Heart left ventricle (tissue), 13 donors: ENCODE data around the gene TRMT1.

Experiments
- CTCF ChIP-seq, 12 donors: fragments of 200-600 bp; sonication (generic) in 4 of 12; IDR thresholded peaks; one replicate each; pipeline versions ENCODE4 v1.5.0 to v1.8.0; 2018 to 2022; ENCODE audit warnings: antibody characterized with exemption in 12 of 12, mild to moderate bottlenecking in 5 of 12
- POLR2A ChIP-seq, 2 donors: fragments of 450-650 bp; IDR thresholded peaks; one replicate each; pipeline ENCODE4 v1.6.1; 2017; ENCODE audit warnings: antibody characterized with exemption in 2 of 2, mild to moderate bottlenecking in 2 of 2, moderate library complexity in 2 of 2
- donor health status: ischemic (EF 13 %, LVEDD 7.1; RV severe dilation, severe dysfunction).
- donor health status: DM: no; HTN: yes; CAD: no.
- donor health status: DM: no; HTN: no; CAD: no.
- donor health status: ischemic (EF 25% LVEDD 6.9; RV normal size, moderate dysfunction).
- donor health status: ischemic (EF 25% LVEDD 5.7; RV mildly dilated, moderate dysfunction).
- donor health status: ischemic (EF 35%, LVEDD 5.7; RV mildly dilated, moderate dysfunction).
- donor health status: nonischemic (EF 11% LVEDD 7.7; RV severe dilation, severe dysfunction).
- donor health status: DM: yes; HTN: yes; CAD: no.
- donor health status: PGD.
- donor health status: ischemic (EF 29% LVEDD 5.4; RV normal size, mild dysfunction).
- donor health status: nonischemic (EF 23%, LVEDD 6.1; RV moderate dilation, normal function).

GRCh38 chr19:13087295-13087694, 29.2 kb downstream of the TRMT1 start:
- TF ChIP-seq CTCF (IDR thresholded peaks at IDR 0.05) (no peak), POLR2A (IDR thresholded peaks at IDR 0.05) (no peak)
